SIG-M5 treated with dmso at 0.1 percent for 504 hours (cell line): ENCODE measurements around the gene FAM53B.

Experiments used
- DNase-seq: peaks from one replicate; lab custom pipeline; 2025; ENCODE audit not compliant: unreplicated experiment; lab: John Stamatoyannopoulos, UW

FAM53B gene

DNA sequence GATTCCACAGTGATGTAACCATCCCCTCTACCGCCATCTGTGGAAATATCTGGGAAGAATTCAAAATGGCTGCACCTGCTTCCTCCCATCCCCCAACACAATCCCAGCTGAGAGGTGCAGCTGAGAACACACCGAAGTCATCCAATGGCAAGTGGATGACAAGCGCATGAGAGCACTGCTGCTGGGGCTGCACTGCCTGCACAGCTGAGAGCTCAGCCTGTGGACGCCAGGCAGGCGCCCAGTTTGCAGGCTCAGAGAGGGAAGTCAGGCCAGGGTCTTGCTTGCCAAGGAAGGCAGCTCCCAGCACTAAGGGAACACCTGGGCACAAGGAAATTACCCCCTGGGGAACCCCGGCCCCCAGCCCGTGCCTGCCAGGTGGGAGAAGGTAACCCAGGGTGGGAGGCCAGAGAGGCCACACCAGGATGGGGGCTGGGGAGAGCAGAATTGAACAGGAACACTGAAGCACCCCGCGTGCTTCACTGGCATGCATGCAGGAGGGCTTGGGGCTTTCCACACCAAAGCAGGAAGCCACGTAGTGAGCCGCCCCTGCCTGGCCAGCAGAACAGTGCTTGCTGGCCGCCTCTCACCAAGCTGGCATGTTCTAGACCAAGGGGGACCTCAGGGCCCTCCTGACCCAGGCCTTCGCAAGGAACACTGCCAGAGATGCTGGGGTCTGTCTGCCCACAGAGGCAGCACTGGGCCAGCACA, 46.2 kb downstream of the FAM53B start:
- DNase-seq: no peak

DNA sequence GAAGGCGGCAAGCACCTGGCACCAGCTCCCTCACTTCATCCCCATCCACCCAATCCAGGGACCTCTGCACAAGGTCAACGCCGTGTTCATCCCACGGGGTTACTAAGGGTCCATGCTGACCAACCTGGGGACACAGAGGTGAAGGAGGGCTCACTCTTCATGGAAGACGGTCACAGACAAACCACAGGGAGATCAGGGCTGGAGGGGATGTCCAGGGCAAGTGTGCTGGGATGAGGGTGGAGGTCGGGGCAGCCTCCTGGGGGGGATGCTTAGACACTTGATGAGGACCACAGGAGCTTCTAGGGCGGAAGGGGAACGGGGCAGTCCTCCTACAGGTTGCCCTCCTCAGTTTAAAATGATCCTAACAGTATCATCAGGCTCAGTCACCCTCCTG, 46.7 kb downstream of the FAM53B start:
- no peak for DNase-seq

DNA sequence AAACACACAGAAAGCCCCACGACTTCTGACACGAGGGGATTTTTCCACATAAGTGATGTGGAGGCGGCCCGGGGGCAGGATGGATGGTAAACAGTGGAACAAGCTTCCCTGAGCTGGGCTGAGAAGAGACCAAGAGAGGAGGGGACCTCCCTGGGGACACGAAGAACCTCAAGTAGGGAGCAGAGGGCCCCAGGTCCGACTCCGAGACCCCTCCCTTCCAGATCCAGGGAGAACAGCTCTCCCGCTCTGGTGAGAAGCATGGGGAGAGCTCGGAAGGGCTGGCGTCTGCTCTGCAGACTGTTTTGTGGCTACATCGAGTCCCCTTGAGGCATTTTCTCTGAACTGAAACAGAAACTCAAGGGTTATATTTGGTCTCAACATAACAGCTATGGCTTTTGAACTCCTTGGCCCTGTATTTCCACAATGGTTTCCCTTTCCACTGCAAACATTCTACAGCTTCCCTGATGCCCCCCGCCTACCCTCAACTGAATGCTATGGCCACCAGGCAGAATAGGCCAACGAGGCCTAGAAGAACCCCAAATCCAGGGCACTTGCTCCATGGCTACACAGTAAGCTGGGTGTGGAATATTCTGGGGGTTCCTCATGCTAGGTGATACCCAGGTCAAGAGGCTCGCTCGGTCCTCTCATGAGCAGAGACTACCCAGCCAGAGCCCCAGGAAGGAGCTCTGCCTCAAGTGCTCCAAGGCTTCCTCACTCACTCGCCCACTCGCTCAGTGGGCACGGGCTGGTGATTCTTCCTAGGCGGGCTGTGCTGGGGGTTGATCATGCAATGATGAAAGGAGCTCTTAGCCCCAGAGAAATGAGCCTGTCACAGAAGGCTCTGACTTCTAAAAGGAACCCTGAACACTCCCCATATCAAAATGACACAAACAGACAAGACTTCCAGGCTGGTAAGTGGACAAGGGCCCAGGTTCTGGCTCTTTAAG, 47.5 kb downstream of the FAM53B start:
- no peak for DNase-seq

DNA sequence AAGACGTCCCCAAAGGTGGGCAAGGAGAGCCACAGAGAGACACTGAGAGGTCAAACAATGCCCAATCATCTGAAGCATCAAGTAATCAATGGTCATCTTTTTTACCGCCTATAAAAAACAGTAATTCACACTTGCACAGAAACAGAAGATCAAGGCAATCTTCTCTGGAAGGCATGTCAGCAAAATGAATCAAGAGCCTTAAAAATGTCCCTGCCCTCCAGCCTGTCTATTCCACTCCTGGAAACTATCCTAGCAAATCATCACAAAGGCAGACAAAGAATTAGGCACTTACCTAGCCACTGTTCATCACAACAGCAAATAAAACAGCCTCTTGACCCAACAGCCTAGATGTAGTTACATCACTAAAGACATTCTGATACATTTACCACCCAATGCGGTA, 48.9 kb downstream of the FAM53B start:
- no peak for DNase-seq

DNA sequence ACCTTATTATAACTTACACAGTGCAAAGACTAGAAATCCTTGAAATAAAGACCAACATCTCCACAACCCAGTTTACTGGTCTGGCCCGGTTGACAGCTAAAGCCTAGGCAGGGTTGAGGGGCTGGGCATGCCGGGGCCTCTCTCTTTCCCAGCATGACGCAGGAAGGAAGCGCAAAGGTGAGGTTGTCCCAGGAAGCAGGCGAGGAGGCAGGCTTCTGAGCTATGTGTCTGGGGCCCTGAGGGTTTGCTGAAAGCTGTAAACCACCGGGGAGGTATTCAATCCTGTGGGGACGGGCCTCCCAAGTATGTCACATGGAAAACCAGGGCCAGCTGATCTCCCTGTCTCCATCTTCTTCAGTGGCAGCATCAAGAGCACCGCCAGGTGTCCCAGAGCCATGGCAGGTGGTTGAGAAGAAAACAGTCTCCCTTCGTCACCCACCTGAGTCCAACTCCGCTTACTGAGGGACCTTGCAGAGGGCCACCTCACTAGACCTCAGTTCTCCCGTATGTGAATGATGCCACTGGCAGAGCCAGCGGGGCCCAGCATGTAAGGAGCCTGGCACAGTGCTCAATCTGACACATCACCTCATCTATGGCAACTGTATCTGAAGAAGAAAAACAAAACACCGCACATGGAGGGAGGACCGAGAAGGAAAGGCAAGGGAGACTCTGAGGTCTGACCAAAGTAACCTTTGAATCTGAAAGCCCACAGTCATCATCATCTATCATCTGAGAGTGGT, 49.5 kb downstream of the FAM53B start:
- no peak for DNase-seq

DNA sequence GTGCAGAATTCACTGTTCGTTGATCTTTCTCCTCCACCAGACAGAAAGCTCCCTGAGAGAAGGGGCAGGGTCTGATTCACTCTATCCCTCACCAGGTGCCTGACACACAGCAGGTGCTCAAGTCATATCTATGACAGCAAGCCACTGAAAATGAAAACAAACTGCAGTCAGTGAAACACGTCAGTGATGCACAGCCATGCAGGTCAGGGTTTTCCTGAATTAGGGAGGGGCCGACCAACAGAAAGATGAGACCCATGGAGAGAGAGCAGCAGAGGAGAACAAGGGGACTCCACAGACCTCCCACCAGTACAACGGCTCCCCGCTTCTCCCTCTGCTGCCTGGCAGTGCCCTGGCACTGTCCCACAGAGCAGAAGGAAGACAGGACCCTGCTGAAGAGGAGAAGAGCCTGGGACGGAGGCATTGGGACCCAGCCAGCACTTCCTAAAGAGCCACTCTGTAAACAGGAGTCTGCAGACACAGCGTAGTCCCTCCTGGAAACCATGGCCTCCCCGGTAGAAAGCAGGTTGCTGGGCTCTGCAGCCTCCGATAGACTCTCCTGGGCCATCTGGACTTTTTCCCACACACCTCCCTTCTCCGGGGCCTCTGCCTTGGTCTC, 50.3 kb downstream of the FAM53B start:
- DNase-seq: no peak

DNA sequence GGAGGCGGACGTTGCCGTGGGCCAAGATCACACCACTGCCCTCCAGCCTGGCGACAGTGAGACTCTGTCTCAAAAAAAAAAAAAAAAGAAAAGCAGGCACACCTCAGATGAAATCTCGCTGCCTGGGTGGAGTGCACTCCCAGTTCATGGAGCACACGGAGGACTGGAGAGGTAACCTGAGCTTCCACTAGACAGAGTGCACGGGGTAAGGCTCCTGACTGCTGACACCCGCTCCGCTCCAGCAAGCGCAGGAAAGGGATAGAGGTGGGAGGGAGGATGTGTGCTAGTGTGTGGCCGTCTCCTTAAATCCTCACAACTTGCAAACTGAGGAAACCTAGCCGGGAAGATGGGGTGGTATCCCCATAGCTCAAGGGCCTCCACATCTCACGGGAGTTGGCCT, 50.8 kb downstream of the FAM53B start:
- no peak for DNase-seq

DNA sequence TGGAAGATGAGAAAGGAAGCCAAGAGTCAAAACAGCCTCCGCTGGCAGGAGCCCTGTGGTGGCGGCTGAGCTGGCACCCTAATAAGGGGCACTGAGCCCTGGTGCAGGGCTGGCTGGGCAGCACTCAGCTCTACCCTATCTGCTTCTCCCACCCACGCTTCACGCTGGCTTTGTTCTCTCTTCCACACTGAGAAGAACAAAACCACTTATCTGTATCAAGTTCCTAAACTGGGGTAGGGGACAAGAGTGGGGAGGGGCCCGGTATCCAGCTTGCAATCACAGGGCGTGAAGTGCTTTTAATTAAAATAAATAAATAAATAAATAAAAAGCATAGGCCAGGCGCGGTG, 52.1 kb downstream of the FAM53B start:
- no peak for DNase-seq

DNA sequence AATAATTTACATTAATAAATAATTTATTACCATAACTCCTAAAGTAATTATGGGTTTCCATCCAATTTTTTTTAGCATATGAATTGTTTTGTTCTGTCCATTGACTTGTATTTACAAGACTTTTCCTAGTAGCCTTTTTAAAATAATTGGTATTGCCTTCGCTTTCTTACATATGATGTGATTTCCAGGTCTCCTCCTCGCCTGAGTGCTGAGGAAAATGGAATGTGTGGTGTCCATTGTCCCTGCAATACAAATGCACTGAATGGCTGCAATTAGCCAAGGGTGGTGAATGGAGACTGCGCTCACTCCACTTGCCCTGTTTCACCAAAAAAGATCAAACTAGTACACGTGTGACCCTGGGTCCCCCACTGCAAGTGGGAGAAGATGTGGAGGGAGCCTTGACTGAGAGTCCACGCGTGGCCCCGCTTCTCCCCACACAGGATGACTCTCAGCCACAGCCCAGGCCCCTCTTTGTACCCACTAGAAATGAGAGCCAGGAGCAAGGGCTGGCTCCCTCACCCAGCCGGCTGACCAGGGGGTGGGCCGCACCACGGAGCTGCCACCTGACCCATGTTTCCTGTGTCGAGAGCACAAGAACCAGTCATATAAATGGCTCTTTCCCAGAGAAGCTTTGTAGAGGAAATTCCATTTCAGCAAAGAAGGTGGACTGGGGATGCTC, 52.6 kb downstream of the FAM53B start:
- DNase-seq: no peak

DNA sequence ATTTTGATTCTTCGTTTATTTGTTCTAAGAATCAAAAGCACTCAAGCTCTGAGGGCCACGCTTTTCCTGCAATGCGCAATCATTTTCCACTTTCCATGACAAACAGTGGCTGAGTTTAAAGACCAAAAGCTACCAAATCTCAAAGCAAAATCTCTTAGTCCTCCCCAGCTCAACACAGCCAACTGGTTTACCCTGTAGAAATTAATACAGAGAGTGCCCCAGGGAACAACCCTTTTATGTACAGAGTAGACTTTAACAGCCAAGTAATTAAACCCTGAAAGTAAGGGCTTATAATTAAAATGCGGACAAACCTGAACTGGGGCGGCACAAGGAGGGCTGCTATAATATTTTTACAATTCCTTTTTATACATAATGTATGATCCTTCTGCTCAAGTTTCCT, 53.2 kb downstream of the FAM53B start:
- DNase-seq: peak; percentile 54

DNA sequence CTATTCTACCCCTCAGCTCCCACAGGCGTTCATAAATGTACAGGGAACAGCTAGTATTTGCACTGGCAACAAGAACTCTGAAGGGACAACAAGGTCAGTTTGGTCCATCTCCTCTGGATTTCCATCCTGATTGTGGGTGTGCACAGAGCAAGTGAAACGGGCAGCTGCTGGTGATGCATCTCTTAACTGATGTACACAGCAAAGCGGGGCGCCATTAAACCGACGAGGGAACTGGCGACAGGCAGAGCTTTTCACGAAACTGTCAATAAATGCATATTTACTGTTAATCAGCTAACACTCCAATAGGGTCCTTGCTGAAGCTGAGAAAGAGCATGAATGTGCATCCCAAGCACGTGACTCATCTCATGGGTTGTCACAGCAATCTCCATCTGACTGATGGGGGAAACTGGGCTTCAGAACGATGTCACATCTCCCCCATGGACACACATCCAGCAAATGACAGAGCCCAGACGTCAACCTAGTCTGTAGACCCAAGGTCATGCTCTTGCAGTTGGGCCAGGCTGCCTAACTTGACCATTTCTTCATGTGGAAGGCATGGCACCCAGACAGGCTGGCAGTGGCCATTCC, 54.2 kb downstream of the FAM53B start:
- no peak for DNase-seq

DNA sequence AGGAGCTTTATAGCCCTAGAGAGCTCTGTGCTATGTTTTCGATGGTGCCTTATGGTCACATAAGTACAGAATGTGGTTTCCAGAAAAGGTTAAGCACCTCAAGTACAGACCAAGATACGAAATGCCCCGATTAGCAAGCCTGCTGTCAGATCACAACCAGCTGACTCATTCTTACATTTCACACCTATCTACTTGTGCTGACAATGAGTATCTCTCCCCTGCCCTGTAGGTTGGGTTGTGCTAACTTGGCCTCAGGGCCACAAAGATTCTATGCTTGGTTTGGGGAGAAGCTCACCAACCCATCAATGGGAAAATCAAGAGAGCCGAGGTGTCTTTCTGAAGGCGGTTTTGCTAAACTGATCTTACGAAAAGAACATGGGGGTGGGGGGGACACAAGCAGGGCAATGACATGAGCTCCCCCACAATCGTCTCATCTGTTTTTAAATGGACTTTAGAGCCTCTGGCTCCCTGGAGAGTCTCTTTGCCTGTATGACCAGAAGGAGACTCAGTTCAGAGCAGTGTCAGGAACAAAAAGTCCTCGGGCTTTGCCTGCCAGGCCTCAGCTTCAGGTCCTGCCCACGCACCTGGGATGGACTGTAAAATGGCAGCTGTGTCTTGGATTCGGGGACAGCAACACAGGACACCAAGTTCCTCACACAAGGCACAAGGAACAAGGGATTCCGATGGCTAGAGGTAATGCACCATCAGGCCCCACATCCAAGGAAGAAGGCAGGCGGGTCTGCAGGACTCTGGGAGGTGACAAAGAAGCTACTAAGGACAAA, 55.1 kb downstream of the FAM53B start:
- no peak for DNase-seq

DNA sequence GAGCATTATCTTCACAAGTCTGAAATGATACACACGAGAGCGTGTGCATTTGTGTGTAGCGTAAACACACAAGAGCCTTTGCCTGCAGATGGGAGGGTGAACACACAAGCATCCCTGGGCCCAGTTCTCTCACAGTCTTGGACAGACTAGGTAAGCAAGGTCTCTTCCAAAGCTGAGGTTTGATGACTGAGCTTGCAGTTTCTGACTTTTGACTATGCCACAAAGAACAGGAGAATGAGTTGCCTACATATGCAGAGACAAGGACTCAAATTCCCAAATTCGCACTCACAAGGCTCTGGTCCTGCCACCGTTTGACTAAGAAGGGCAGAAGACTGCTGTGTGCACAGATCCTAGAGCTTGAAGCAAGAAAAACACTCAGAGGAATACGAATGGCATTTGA, 55.8 kb downstream of the FAM53B start:
- no peak for DNase-seq

DNA sequence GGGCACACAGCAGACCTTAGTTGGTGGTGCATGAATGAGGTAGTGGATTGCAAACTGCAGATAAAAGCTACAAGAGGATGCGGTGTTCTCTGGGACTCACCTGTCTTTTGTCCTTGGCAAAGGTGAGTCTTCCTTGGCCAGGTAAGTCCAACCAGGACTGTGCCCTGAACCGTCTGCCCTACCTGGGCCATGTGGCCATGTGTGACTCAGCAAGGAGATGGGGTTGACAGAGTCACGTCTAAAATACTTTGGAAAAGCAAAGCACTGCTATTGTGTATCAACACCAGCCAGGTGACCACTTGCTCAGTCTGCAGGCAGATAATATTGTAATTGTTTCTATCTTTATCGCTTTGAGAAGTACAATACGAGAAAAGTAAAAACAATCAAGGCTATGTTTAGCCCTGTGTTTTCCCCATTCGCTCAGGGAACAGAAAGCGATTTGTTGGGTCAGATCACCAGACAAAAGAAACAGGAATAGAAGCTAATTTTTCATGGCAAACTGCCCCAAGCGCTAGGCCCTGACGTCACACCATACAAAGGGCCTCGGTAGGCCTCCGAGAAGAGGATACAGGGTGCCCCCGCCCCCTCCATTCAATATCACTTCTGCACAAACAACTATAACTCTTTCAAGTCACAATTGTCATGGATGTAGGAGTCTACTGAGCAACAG, 57.3 kb downstream of the FAM53B start:
- no peak for DNase-seq

DNA sequence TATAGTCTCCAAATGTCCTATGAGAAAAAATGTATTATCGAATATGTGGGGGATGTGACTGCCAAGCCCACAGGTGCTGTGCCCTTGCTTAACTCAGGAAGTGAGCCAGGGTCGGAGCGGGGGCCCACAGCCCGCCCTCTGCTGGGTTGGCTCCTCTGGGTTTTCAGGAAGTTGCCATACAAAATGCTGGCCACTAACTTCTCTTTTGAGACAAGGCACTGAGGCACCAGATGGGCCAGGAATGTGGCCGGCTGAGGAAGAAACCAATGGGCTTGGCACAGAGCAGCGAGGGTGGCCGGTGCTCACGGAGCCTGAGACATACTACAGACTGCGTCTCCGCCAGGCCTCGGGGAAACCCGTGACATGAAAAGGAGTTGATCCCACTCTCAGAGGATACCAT, 58.9 kb downstream of the FAM53B start:
- DNase-seq: peak; percentile 50

DNA sequence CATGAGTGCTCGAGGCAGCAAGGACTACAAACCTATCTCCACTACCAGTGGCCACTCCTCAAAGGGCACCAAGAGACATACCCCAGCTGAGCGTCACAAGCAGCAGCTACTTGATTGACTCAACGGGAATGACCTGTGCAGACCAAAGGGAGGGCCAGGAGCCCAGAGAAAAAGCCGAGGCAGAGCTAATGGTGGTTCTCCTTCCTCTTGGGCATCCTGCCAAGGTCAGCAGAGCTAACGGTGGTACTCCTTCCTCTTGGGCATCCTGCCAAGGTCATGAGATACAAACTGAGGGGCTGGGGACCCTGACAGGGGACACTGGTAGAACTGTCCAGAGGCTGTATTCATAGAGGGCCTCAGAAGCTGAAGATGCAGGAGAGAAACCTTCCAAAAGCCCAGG, 60.4 kb downstream of the FAM53B start:
- no peak for DNase-seq

DNA sequence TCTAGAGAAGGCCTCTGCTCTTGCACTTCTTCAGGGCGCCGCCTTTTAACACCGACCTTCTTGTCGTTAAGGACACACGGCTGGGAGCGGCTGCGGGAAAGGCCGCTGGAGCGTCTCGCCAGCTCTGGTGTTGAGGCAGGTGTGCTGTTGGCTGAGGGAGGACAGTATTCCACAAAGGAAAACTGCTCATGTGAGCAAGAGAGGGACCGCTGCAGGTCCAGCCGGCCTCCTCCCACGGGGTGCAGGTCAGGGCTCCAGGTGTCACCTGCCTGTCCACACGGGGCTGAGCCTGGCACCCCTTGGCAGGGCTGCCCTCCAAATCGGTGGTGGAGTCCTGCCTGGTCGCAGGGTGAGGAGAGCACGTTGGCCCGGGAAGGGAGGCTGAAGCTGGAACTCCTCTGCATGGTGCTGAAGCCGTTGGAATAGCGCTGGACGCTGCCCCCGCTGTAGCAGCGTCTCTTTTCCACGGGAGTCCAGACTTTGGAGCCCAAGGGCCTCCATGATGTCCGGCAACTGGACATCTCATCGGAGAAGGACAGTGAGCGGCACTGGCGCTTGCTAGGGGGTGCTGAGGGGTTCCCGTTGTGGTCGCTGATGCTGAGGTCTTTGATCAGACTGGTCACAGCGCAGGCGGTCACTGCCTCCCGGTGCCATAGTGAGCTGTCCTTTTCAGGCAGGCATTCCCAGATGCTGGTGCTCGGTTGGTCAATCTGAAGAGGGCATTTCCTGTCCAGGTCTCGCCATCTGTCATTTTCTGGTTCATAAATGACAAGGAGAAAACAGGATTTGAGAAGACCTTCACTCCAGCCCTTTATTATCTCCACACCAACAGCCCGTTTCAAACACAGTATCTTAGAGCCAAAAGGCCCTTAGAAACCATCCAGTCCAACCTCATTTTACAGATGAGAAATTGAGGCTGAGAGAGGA, 62.3 kb downstream of the FAM53B start:
- no peak for DNase-seq

DNA sequence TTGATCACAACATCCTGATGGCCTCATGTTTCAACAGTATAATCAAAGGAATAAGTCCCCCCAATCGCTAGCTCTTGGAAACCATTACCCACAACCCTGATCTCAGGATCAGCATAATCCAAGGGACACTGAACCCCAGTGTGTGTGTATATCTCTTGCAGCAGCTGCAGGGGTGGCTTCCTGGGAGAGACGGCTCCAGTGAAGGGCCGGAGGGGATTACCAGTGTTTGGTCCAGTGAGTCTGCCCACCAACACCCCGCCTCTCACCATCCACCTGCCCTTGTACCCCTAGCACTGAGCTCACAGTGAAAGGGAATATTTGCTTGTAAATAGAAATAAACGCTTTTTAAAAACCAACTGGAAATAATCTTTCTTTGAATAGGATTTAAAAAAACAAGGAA, 63.1 kb downstream of the FAM53B start:
- DNase-seq: no peak
